Hematopoietic multipotent progenitor cell treated with erythropoietin and hydrocortisone succinate and interleukin-3 and kit ligand, for 4 days (in vitro differentiated cells): ENCODE results near the gene PLGRKT.
"Not testable (repeated sequence)": the region's sequence is repeated elsewhere in the genome, so short reads cannot be mapped to it uniquely, and the experiment has no call there.

Experiments
- DNase-seq: peaks from one replicate; pipeline ENCODE4 v3.0.0-alpha.2; 2015

Gene PLGRKT

GRCh38 chr9:5450359-5451091 lies 12.8 kb upstream of the PLGRKT start, which contains the start of gene CD274:
Gene CD274 (plus strand): TSS chr9:5450542. CDS start chr9:5456114, 5,572 bp downstream.
- peak; percentile 95 for DNase-seq

- no peak for DNase-seq
These were observed 12.0 kb upstream of the PLGRKT start for GRCh38 chr9:5449521-5450358.

- DNase-seq, result no peak
These were observed 11.0 kb upstream of the PLGRKT start for GRCh38 chr9:5448461-5449435.

GRCh38 chr9:5448016-5448415 lies 10.3 kb upstream of the PLGRKT start:
- DNase-seq, result no peak

- no peak for DNase-seq
These were observed 9.6 kb upstream of the PLGRKT start for GRCh38 chr9:5447337-5447736.

- peak; percentile 35 for DNase-seq
These were observed 8.9 kb upstream of the PLGRKT start for GRCh38 chr9:5446451-5447236.

- no peak for DNase-seq
These were observed 8.2 kb upstream of the PLGRKT start for GRCh38 chr9:5445886-5446285.

GRCh38 chr9:5445096-5445495 lies 7.4 kb upstream of the PLGRKT start:
- DNase-seq, result not testable (repeated sequence)

- DNase-seq, result no peak
These were observed 6.1 kb upstream of the PLGRKT start for GRCh38 chr9:5443850-5444249.

- peak; percentile 84 for DNase-seq
These were observed 4.8 kb upstream of the PLGRKT start for GRCh38 chr9:5442400-5443011.

- DNase-seq, result no peak
These were observed 3.3 kb upstream of the PLGRKT start for GRCh38 chr9:5441043-5441442.

GRCh38 chr9:5440426-5440825 lies 2.7 kb upstream of the PLGRKT start:
- no peak for DNase-seq

- DNase-seq, result no peak
These were observed 807 bp upstream of the PLGRKT start for GRCh38 chr9:5438301-5439162.

- DNase-seq, result no peak
These were observed 1.3 kb downstream of the PLGRKT start for GRCh38 chr9:5436441-5436840.

- peak; percentile 81 for DNase-seq
These were observed 1.8 kb downstream of the PLGRKT start for GRCh38 chr9:5435912-5436311.

- not testable (repeated sequence) for DNase-seq
These were observed 3.6 kb downstream of the PLGRKT start for GRCh38 chr9:5433841-5434810.

- not testable (repeated sequence) for DNase-seq
These were observed 4.4 kb downstream of the PLGRKT start for GRCh38 chr9:5433328-5433727.

GRCh38 chr9:5432890-5433289 lies 4.8 kb downstream of the PLGRKT start:
- not testable (repeated sequence) for DNase-seq

GRCh38 chr9:5430912-5431311 lies 6.8 kb downstream of the PLGRKT start:
- no peak for DNase-seq
